Activated T-cell treated with anti-CD3 and anti-CD28 coated beads, Interleukin-2, amount 50 U/mL, for 72 hours (primary cell): ENCODE data around the gene TXNRD1. TPM values are rescaled to one million over a fixed set of nuclear protein-coding genes. Genes with fewer than 3 reads are reported as not detected.

Experiments used
- ATAC-seq, 2 donors: fragments of 150-1000 bp; cut with Tn5 transposase; replicated peaks in 1 of 2; 2 replicates each; pipeline ENCODE4 v1.10.0; 2021; ENCODE audit warnings: moderate library complexity in 2 of 2, mild to moderate bottlenecking in 1 of 2
- DNase-seq, 2 donors: peaks; one replicate each; pipeline ENCODE4 v3.0.0; 2021 to 2022; ENCODE audit warnings: mixed read lengths in 1 of 2
- H3K27ac Mint-ChIP-seq: one replicate; pipeline ENCODE4 v1.8.0; 2022; ENCODE audit warnings: mild to moderate bottlenecking, moderate library complexity, mixed read lengths
- H3K27me3 Mint-ChIP-seq: one replicate; pipeline ENCODE4 v1.8.0; 2022; ENCODE audit warnings: low read depth, mixed read lengths
- H3K36me3 Mint-ChIP-seq, 2 donors: one replicate each; pipeline ENCODE4 v1.8.0; 2022; ENCODE audit warnings: mixed read lengths in 2 of 2, mild to moderate bottlenecking in 1 of 2; ENCODE audit not compliant: insufficient read depth in 2 of 2
- H3K4me1 Mint-ChIP-seq: one replicate; pipeline ENCODE4 v1.8.0; 2022; ENCODE audit warnings: low read depth, mixed read lengths
- H3K4me3 Mint-ChIP-seq, 2 donors: one replicate each; pipeline ENCODE4 v1.8.0; 2022; ENCODE audit warnings: mild to moderate bottlenecking in 2 of 2, mixed read lengths in 2 of 2, moderate library complexity in 2 of 2
- H3K9me3 Mint-ChIP-seq, 2 donors: one replicate each; pipeline ENCODE4 v1.8.0; 2022; ENCODE audit warnings: mixed read lengths in 2 of 2
- total RNA-seq, 2 donors: library from RNA; stranded (reverse); gene quantifications; one replicate each; pipeline ENCODE4 v1.2.3, GENCODE V29; 2022

The TXNRD1 gene
- total RNA-seq, 2 donors from 2014 or later: 83.8 to 89.4 TPM

DNA sequence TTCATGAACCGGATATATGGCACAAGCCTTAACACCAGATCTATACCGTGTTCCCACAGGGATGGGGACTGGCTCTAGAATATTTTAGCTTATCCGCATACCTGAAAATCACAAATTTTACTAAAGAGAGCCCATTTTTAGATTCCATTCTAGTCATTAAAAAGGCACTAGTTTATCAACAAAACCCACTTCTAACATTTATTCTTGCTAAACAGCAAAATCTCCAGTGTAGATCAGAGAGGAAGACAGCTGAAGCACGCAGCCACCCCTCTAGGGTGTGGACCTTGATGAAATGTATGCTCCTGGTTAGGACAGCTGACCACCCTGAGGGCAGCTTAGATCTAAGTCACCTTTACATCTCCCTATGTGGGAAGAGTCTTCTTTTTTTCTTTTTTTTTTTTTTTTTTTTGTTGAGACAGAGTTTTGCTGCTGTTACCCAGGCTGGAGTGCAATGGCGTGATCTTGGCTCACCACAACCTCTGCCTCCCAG, 150.4 kb downstream of the TXNRD1 start:
- H3K36me3 Mint-ChIP-seq: peaks cover 0 to 2% of the 10 kb centered on the region in 2 donors
- peaks cover 2% of the 10 kb centered on the region for H3K4me1 Mint-ChIP-seq
- DNase-seq: no peak
- H3K27me3 Mint-ChIP-seq: no peaks in the 10 kb centered on the region
- ATAC-seq: no peak
- H3K4me3 Mint-ChIP-seq: no peak overlapping the region
- H3K9me3 Mint-ChIP-seq: no peaks in the 10 kb centered on the region
- no peak overlapping the region for H3K27ac Mint-ChIP-seq

DNA sequence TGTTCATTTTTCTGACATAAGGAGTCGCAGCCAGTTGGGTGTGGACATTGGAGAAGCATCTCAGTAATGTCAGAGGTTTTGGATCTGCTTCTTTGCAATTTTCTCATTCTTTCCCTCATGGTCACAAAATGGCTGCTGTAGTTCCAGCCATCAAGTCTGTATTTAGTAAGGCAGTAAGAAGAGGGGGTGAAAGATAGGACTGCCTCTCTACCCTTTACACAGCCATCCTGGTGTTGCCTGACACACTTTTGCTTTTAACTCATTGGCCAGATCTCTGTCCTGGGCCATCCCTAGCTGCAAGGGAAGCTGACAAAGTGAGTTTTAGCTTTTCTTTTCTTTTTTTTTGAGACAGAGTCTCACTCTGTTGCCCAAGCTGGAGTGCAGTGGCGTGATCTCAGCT, 154.1 kb downstream of the TXNRD1 start:
- peaks cover 0 to 2% of the 10 kb centered on the region in 2 donors for H3K36me3 Mint-ChIP-seq
- no peak overlapping the region for H3K27ac Mint-ChIP-seq
- ATAC-seq (no peak), DNase-seq (no peak)
- H3K27me3 Mint-ChIP-seq: no peaks in the 10 kb centered on the region
- peaks cover 18% of the 10 kb centered on the region for H3K4me1 Mint-ChIP-seq
- no peaks in the 10 kb centered on the region for H3K9me3 Mint-ChIP-seq
- no peak overlapping the region for H3K4me3 Mint-ChIP-seq

DNA sequence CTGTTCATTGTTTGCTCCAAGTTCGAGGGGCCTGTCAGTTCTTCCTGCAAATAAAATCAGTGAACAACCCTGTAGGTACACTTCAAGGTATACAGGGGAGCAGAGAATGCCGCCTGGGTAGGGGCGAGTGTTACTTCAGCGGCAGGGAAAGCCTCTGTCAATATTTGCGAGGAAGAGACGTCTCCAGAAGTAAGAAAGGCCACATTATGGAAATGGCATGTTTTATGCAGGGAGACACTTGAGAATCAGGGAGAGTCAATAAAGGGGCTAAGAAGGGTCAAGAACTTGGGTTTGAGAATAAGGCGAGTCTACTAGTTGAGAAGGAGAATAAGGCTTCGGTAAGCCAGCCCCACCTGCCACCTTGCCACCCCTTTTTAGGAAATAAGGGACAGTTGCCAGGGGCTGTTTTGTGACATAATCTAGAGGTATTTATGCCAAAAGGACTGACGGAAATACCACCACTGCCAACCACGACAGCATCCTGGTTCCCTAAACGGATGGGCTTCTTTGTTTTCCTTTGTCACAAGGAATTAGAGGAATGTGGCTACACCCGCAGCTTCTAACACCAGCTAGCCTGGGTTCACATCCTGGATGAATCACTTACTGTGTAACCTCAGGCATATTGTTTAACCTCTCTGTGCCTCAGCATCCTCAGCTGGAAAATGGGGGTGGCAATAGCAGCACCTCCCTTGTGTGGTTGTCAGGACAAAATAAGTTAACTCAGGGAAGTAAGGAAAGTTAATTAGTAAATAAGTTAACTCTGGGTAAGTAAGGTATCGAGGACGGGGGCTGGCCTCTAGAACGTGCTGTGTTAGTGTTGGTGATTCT, 155.7 kb downstream of the TXNRD1 start:
- no peak for DNase-seq
- Mint-ChIP-seq H3K27me3 (no peaks in the 10 kb centered on the region), H3K4me3 (no peak overlapping the region), H3K9me3 (no peaks in the 10 kb centered on the region), H3K27ac (no peak overlapping the region), H3K4me1 (peaks cover 18% of the 10 kb centered on the region), H3K36me3 (peaks cover 0 to 2% of the 10 kb centered on the region in 2 donors)
- no peak for ATAC-seq

DNA sequence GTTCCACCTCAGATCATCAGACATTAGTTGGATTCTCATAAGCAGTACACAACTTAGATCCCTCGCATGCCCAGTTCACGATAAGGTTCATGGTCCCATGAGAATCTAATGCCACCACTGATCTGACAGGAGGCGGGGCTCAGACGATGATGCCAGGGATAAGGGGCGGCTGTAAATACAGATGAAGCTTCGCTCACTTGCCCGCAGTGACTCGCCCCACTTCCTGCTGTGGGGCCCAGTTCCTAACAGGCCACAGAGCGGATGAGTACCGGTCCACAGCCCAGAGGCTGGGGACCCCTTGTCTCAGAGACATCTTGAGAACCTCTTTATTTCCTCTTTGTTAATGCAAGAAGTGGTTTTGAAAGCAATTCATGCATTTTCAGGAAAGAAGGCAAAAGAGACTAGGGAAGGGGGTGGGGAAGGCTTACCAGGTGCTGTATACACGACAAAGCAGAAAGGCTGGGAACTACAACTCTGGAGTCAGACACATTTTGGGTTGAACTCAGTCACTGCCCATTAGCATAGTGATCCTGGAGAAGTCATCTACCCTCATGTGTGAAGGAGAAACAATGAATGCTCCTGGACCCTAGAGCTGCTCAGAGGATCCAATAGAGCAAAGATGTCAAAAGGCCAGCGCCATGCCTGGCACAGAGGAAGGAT, 156.6 kb downstream of the TXNRD1 start:
- H3K27ac Mint-ChIP-seq: no peak overlapping the region
- peak; percentile 59 to 64 for DNase-seq

DNA sequence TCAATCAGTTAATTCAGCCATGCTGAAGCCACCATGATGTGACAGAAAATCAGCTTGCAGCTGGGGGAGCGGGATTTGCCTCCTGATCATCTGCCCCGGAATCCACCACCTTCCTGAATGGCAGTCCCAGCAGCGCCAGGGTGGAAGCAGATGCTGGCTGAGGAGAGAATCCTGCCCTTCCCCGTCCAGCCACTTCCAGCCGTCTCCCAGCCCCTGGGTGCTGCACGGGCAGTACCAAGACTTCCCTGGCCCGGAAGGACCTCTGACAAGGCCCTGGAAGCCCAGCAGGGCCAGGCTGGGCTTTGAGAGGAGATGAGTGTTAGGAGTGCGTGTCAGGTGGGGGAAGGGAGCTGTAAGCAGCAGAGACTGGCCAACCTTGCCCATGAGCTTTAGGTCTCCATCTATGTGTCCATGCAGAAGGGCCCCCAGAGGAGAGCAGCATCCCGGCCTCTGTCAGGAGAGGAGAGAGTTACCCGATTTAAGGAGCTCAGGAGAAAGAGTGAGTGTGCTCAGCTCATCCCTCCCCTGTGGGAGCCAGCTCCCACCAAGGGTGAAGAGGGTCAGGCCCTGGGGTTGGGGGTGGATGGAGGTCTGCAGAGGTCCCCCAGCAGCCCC, 157.2 kb downstream of the TXNRD1 start:
- H3K27ac Mint-ChIP-seq: no peak overlapping the region
- no peaks in the 10 kb centered on the region for H3K9me3 Mint-ChIP-seq
- no peak for DNase-seq
- no peak for ATAC-seq
- no peak overlapping the region for H3K4me3 Mint-ChIP-seq
- peaks cover 18% of the 10 kb centered on the region for H3K4me1 Mint-ChIP-seq
- H3K36me3 Mint-ChIP-seq: peaks cover 0 to 2% of the 10 kb centered on the region in 2 donors
- no peaks in the 10 kb centered on the region for H3K27me3 Mint-ChIP-seq

More for the DNA sequence above, 156.6 kb downstream of the TXNRD1 start:
- H3K36me3 Mint-ChIP-seq: peaks cover 0 to 2% of the 10 kb centered on the region in 2 donors
- peak; percentile 96 to 97 for ATAC-seq
- H3K27me3 Mint-ChIP-seq: no peaks in the 10 kb centered on the region
- no peaks in the 10 kb centered on the region for H3K9me3 Mint-ChIP-seq
- H3K4me3 Mint-ChIP-seq: peak overlapping the region; percentile 48 to 55
- peaks cover 18% of the 10 kb centered on the region for H3K4me1 Mint-ChIP-seq

DNA sequence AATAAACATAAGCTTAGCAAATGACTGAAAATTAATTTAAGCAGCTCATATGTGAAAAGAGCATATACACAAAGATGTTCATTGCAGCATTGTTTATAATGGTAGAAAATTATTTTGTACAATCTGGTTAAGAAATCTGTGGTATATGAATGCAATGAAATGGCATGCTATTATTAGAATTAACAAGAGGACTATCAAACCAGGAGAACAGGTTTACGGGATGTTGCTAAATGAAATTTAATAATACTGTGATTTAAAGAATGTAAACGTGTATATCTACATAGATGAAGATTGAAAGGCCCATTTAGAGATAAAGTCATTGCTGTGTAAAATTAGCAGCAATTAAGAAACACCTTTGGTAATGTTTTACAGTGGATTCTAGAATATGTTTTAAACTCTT, 158.5 kb downstream of the TXNRD1 start:
- DNase-seq: no peak
- H3K9me3 Mint-ChIP-seq: no peaks in the 10 kb centered on the region

DNA sequence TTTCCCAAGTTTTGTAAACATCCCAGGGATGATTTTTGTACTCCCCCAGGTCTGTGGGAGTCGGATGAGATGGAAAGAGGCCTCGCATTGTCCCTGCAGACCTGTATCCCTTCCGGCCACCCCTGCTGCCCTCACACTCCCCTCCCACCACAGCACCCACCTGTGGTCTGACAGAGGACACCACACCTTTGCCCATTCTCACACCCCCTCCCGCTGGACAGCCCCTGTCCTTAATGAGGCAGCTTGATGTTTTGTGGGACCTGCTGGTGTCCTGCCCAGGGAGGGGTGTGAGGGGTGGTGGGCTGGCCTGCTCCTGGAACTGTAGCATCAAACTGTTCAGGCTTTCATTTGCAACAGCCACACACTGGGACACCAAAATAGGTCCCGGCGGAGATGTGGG, 159.2 kb downstream of the TXNRD1 start:
- Mint-ChIP-seq H3K4me3 (no peak overlapping the region), H3K36me3 (no peaks in the 10 kb centered on the region), H3K27ac (no peak overlapping the region), H3K27me3 (peaks cover 5% of the 10 kb centered on the region), H3K9me3 (no peaks in the 10 kb centered on the region), H3K4me1 (peaks cover 18% of the 10 kb centered on the region)
- ATAC-seq: no peak
- no peak for DNase-seq

More for the DNA sequence above, 158.5 kb downstream of the TXNRD1 start:
- Mint-ChIP-seq H3K36me3 (no peaks in the 10 kb centered on the region), H3K27me3 (peaks cover 5% of the 10 kb centered on the region), H3K4me1 (peaks cover 18% of the 10 kb centered on the region), H3K4me3 (no peak overlapping the region), H3K27ac (no peak overlapping the region)
- ATAC-seq: no peak

DNA sequence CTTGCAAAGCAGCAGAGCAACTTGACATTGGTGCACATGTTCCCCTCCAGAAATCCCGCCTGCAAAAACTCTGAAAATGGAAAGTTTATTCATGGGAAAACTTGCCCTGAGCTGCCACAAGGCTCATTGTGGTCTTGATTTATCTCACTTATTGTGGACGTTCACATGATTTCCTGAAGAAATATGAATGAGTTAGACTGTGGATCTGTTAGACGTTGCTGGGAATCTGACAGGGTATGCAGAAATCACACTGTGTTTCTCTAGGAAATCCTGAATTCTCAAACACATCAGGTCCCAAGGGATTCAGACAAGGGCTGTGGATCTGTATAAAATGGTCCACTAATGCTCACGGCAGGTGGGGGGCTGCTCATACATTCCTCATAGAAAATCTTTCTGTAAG, 160.2 kb downstream of the TXNRD1 start:
- no peak overlapping the region for H3K4me3 Mint-ChIP-seq
- no peak for DNase-seq
- H3K4me1 Mint-ChIP-seq: peaks cover 18% of the 10 kb centered on the region
- peaks cover 5% of the 10 kb centered on the region for H3K27me3 Mint-ChIP-seq
- H3K9me3 Mint-ChIP-seq: no peaks in the 10 kb centered on the region
- no peak overlapping the region for H3K27ac Mint-ChIP-seq
- no peaks in the 10 kb centered on the region for H3K36me3 Mint-ChIP-seq
- ATAC-seq: no peak

DNA sequence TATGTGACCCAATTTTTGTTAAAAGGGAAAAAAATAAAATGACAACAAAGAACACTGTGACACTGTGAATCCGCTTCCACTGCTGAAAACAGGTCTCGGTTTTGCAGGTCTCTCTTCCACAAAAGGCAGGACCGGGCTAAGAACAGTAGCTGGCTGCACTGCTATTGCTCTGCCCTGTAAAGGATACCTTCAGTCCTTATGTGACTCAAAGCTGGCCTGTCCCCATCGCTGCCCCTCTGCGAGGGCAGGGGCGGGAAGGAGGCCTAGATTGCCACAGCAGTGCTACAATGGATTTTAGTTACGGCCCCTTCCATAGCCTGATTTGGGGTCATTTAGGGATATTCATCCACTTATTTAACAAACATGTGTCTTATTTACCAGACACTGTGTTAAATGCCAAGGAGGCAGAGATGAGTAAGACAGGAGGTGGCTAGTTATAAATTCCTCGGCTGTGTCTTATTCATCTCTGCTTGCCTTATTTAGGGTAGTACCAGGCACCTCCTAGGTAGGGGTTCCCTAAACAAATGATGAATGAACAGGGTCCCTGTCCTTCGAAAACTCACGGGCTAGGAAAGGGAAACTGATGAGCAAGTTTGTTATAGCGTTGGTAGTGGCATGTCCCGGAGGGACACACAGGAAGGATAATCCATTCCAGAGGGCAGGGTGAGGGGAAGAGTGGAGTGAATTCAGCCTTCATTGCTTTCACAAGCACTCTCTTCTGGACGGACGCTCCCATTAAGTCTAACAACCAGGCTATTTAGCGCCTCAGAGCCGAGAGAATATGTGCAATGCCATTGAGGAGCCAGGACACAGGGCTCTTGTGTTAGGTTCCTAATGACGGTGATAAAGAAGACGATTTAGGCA, 161.3 kb downstream of the TXNRD1 start:
- ATAC-seq (no peak), DNase-seq (no peak)
- Mint-ChIP-seq H3K27me3 (peaks cover 13% of the 10 kb centered on the region), H3K36me3 (no peaks in the 10 kb centered on the region), H3K4me3 (no peak overlapping the region), H3K4me1 (peaks cover 12% of the 10 kb centered on the region), H3K9me3 (no peaks in the 10 kb centered on the region), H3K27ac (no peak overlapping the region)

DNA sequence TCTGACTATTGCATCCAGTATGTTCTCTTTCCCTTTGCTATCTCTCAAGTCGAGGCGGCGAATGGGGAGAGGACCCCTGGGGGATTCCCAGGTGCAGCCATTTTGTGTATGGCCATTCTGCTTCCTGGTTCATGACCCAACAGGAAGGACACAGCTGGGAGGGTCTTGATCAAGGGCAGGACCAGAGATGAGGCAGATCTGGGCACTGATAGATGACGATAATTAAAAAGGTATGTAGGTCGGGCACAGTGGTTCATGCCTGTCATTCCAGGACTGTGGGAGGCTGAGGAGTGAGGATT, 161.9 kb downstream of the TXNRD1 start:
- Mint-ChIP-seq H3K9me3 (no peaks in the 10 kb centered on the region), H3K27ac (no peak overlapping the region), H3K4me1 (peaks cover 12% of the 10 kb centered on the region), H3K4me3 (no peak overlapping the region), H3K27me3 (peaks cover 13% of the 10 kb centered on the region), H3K36me3 (no peaks in the 10 kb centered on the region)
- DNase-seq (no peak), ATAC-seq (no peak)

DNA sequence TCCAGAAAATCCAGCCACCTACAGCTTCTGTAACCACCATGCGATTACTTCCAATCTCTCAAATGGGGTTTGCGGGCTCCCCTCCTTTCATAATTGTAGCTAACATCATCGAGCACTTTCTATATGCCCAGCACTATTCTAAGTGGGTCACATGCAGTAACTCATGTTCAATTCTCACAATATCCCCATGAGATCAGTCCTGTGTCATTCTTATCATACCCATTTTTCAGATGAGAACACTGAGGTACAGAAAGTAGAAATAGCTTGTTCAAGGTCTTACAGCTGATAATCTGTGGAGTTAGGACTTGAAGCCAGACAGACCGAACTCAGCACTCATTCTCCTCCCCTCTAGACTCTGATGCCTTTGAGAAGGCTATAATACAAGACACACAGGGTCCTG, 162.8 kb downstream of the TXNRD1 start:
- ATAC-seq (no peak), DNase-seq (no peak)
- H3K27ac Mint-ChIP-seq: no peak overlapping the region
- no peak overlapping the region for H3K4me3 Mint-ChIP-seq
- peaks cover 12% of the 10 kb centered on the region for H3K4me1 Mint-ChIP-seq
- H3K27me3 Mint-ChIP-seq: peaks cover 13% of the 10 kb centered on the region
- H3K36me3 Mint-ChIP-seq: no peaks in the 10 kb centered on the region
- no peaks in the 10 kb centered on the region for H3K9me3 Mint-ChIP-seq

DNA sequence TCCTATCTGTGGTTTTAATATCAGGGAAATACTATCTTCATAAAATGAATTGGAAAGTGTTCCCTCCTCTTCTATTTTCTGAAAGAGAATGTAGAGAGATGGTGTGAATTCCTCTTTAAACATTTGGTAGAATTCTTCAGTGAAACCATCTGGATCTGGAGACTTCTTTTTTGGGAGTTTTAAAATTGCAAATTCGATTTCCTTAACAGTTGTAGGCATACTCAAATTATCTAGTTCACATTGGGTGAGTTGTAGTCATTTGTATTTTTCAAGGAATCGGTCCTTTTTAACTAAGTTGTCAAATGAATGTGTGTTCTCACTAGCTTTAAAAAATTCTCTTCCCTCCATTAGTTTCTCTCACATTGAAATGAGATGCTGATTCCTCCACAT, 165.8 kb downstream of the TXNRD1 start:
- Mint-ChIP-seq H3K4me3 (peak overlapping the region in 1 of 2 donors; percentile 25), H3K4me1 (peaks cover 17% of the 10 kb centered on the region), H3K27me3 (peaks cover 13% of the 10 kb centered on the region), H3K36me3 (no peaks in the 10 kb centered on the region), H3K9me3 (peaks cover 0 to 2% of the 10 kb centered on the region in 2 donors), H3K27ac (peak overlapping the region; percentile 29)
- DNase-seq: no peak
- no peak for ATAC-seq
